HepG2 (cell line): ENCODE data around the gene IL36A. TPM values are rescaled to one million over a fixed set of nuclear protein-coding genes. Genes with fewer than 3 reads are reported as not detected.

Experiments used
- ATAC-seq: fragments of 200-7000 bp; cut with Tn5 transposase; 3 replicates; pipeline ENCODE4 v1.9.1; 2020; ENCODE audit warnings: mild to moderate bottlenecking, moderate library complexity
- BruUV-seq: library from RNA; stranded (reverse); fragments of 400-500 nt; replicated peaks from 2 replicates; lab custom pipeline; 2021; lab: Mats Ljungman, UMichigan
- CTCF ChIA-PET: fragments of 300-600 bp; formaldehyde crosslinking; extraction: SDS; loops from one replicate; lab custom pipeline; 2021; ENCODE audit warnings: low total read pairs, inconsistent platforms, low intra/inter-chr PET ratio; lab: Yijun Ruan, JAX
- POLR2A ChIA-PET: fragments of 350-600 bp; sonication (Branson Sonifier 250); formaldehyde crosslinking; loops from one replicate; lab custom pipeline; 2020; ENCODE audit warnings: antibody characterized with exemption, inconsistent platforms; lab: Yijun Ruan, JAX
- DNase-seq: peaks from one replicate; pipeline ENCODE4 v3.0.0-alpha.2; 2015; ENCODE audit warnings: low spot score
- FAIRE-seq: peaks from 3 replicates; lab custom pipeline; 2011; peaks lifted over from hg19 to GRCh38; lab: Jason Lieb, UNC
- H2AFZ ChIP-seq: one replicate; pipeline ENCODE4 v1.6.1; 2011; ENCODE audit warnings: low read length, inconsistent platforms
- H3K27ac ChIP-seq: fragments of 300-600 bp; 3 replicates; pipeline ENCODE4 v1.8.0; 2011; ENCODE audit warnings: mixed run types, mild to moderate bottlenecking, mixed read lengths, low read length, inconsistent platforms; ENCODE audit not compliant: insufficient read depth; ENCODE audit errors: extremely low read length
- H3K27me3 ChIP-seq, 2 experiments: fragments of 200-600 bp in 1 of 2; 2 replicates in 1 of 2; 3 replicates in 1 of 2; pipeline versions ENCODE4 v1.6.0 to v1.8.0; 2011; ENCODE audit warnings: low read length in 2 of 2, mild to moderate bottlenecking in 2 of 2, moderate library complexity in 2 of 2, inconsistent platforms in 1 of 2; ENCODE audit not compliant: insufficient read depth in 2 of 2, control insufficient read depth in 1 of 2
- H3K36me3 ChIP-seq, 2 experiments: fragments of 200-600 bp in 1 of 2; replicated peaks in 1 of 2; 2 replicates in 1 of 2; 3 replicates in 1 of 2; pipeline versions ENCODE4 v1.5.1 to v1.8.0; 2011; ENCODE audit warnings: low read length in 2 of 2, inconsistent platforms in 1 of 2; ENCODE audit not compliant: insufficient read depth in 2 of 2, control insufficient read depth in 1 of 2
- H3K4me1 ChIP-seq: 2 replicates; pipeline ENCODE4 v1.5.1; 2012; ENCODE audit warnings: low read length, inconsistent platforms; ENCODE audit not compliant: insufficient read depth
- H3K4me2 ChIP-seq: 2 replicates; pipeline ENCODE4 v1.6.0; 2011; ENCODE audit warnings: low read depth, low read length, inconsistent platforms
- H3K4me3 ChIP-seq, 3 experiments: fragments of 200-600 bp in 1 of 3; sonication (generic), shearing (Covaris generic) in 1 of 3; replicated peaks in 1 of 3; 2 replicates each; pipeline ENCODE4 v1.5.1; 2011 to 2016; ENCODE audit warnings: low read length in 3 of 3, inconsistent platforms in 2 of 3, low read depth in 2 of 3, mild to moderate bottlenecking in 2 of 3, control low read depth in 1 of 3, mixed read lengths in 1 of 3; ENCODE audit not compliant: insufficient read depth in 1 of 3
- H3K79me2 ChIP-seq: one replicate; pipeline ENCODE4 v1.6.1; 2011; ENCODE audit warnings: low read length, inconsistent platforms; ENCODE audit not compliant: insufficient read depth
- H3K9ac ChIP-seq: 2 replicates; pipeline ENCODE4 v1.6.0; 2011; ENCODE audit warnings: mild to moderate bottlenecking, low read depth, low read length, inconsistent platforms; ENCODE audit not compliant: insufficient read depth
- H3K9me3 ChIP-seq: 2 replicates; pipeline ENCODE4 v1.5.1; 2012; ENCODE audit warnings: mild to moderate bottlenecking, low read length
- H4K20me1 ChIP-seq: 2 replicates; pipeline ENCODE4 v1.6.0; 2011; ENCODE audit warnings: inconsistent platforms, mild to moderate bottlenecking, low read length, moderate library complexity; ENCODE audit not compliant: insufficient read depth
- FOXC1 ChIP-seq: sonication (generic); formaldehyde crosslinking; IDR thresholded peaks from 2 replicates; pipeline ENCODE4 v1.8.0; 2022; ENCODE audit warnings: mild to moderate bottlenecking, missing genetic modification reagents, borderline replicate concordance
- HNRNPUL1 ChIP-seq: fragments of 200-400 bp; formaldehyde crosslinking; IDR thresholded peaks from 2 replicates; pipeline ENCODE4 v1.6.1; 2017; ENCODE audit warnings: low read depth, mild to moderate bottlenecking, low read length, moderate library complexity
- KAT2B ChIP-seq: fragments of 150-350 bp; IDR thresholded peaks from 2 replicates; pipeline ENCODE4 v1.6.1; 2014; ENCODE audit warnings: low read depth, low read length, borderline replicate concordance
- POLR2A ChIP-seq, 2 experiments: IDR thresholded peaks; 2 replicates each; pipeline ENCODE4 v1.6.1; 2011; ENCODE audit warnings: low read depth in 2 of 2, low read length in 2 of 2, mild to moderate bottlenecking in 1 of 2, moderate library complexity in 1 of 2; ENCODE audit not compliant: insufficient read depth in 1 of 2
- SMAD9 ChIP-seq: sonication (generic); formaldehyde crosslinking; IDR thresholded peaks from 2 replicates; pipeline ENCODE4 v1.5.1; 2020; ENCODE audit warnings: mild to moderate bottlenecking, missing genetic modification reagents
- SNAPC2 ChIP-seq: sonication (generic); formaldehyde crosslinking; IDR thresholded peaks from 2 replicates; pipeline ENCODE4 v1.8.1; 2022; ENCODE audit warnings: mild to moderate bottlenecking, missing genetic modification reagents
- SOX13 ChIP-seq, 3 experiments: fragments of 450-650 bp in 1 of 3; sonication (generic) in 1 of 3; formaldehyde crosslinking in 1 of 3; IDR thresholded peaks in 2 of 3; conservative IDR thresholded peaks in 1 of 3; 2 replicates each; pipeline versions ENCODE4 v1.5.0 to v1.6.1; 2016 to 2020; ENCODE audit warnings: antibody characterized with exemption in 1 of 3, mild to moderate bottlenecking in 1 of 3, missing compliant biosample characterization in 1 of 3, missing genetic modification reagents in 1 of 3, moderate library complexity in 1 of 3
- SYNCRIP ChIP-seq: fragments of 200-400 bp; formaldehyde crosslinking; IDR thresholded peaks from 2 replicates; pipeline ENCODE4 v1.6.1; 2018; ENCODE audit warnings: mild to moderate bottlenecking, low read depth, low read length; ENCODE audit not compliant: insufficient read depth
- ZNF136 ChIP-seq: sonication (generic); formaldehyde crosslinking; IDR thresholded peaks from 2 replicates; pipeline ENCODE4 v1.8.1; 2022; ENCODE audit warnings: low read depth, mild to moderate bottlenecking, moderate library complexity, missing genetic modification reagents
- ZNF383 ChIP-seq: sonication (generic); formaldehyde crosslinking; IDR thresholded peaks from 2 replicates; pipeline ENCODE4 v1.4.0; 2020; ENCODE audit warnings: missing genetic modification reagents, mild to moderate bottlenecking, borderline replicate concordance
- ZNF678 ChIP-seq: sonication (generic); formaldehyde crosslinking; IDR thresholded peaks from 2 replicates; pipeline ENCODE4 v1.4.0; 2020; ENCODE audit warnings: mild to moderate bottlenecking, missing genetic modification reagents
- WGBS: methylation state at CpG from one replicate; pipeline ENCODE4 v1.1.6; 2017; ENCODE audit warnings: low lambda C conversion rate; 5-methylcytosine and 5-hydroxymethylcytosine counted together
- in situ Hi-C: cut with HindIII; loops from 2 replicates; pipeline ENCODE4 v1.10.0; 2017; ENCODE audit warnings: low pct_unique_long_range_greater_than_20kb; ENCODE audit not compliant: extremely low pct_ligation_motif_present
- intact Hi-C: fragments of 100-400 bp; cut with micrococcal nuclease; formaldehyde crosslinking; loops from one replicate; pipeline ENCODE4 v1.10.0; 2022; ENCODE audit not compliant: unreplicated experiment
- polyA plus RNA-seq, 8 experiments: library from polyadenylated mRNA; depleted of rRNA in 3 of 8; stranded (reverse) in 7 of 8; unstranded in 1 of 8; fragments of >200 nt; fragmentation: Illumina TruSeq in 4 of 8; extraction: Trizol in 4 of 8; gene quantifications; 2 replicates each; pipeline versions ENCODE4 v1.2.1 to v1.2.3, GENCODE V29; 2011 to 2016; ENCODE audit warnings: low read depth in 4 of 8, missing spikeins in 1 of 8, mixed read lengths in 1 of 8; ENCODE audit not compliant: insufficient read depth in 1 of 8
- total RNA-seq, 5 experiments: library from RNA; depleted of rRNA; stranded (reverse); fragments of >200 nt; fragmentation: Illumina TruSeq; extraction: Trizol; gene quantifications; 2 replicates each; pipeline ENCODE4 v1.2.3, GENCODE V29; 2016; ENCODE audit warnings: low read depth in 1 of 5
- TF ChIP-seq, protein P1 (sequence below): sonication (generic); formaldehyde crosslinking; conservative IDR thresholded peaks from 2 replicates; pipeline ENCODE4 v1.4.0; 2020; ENCODE audit warnings: mild to moderate bottlenecking, missing genetic modification reagents, moderate library complexity

IL36A gene
- total and polyA plus RNA-seq, 2 of the 13 experiments (the other 11 are each of a cell fraction or from before 2014, with no cell fraction given) = not detected

DNA sequence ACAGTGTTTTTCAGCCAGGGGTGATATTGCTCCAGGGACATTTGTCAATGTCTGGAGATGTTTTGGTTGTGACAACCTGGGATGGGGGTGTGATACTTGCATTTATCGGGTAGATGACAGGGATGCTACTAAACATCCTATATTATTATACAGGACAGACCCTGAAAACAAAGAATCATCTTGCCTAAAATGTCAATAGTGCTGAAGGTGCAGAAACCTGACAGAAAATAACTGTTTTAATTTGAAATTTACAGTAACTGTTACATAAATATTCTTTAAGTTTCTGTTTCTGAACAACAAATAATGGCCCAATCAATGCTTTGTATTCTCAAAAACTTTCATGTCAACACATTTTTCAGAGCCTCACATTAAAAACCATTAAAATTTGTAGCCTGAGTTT, 2.0 kb downstream of the IL36A start (continued):
- TF ChIP-seq ZNF136 (CRISPR knock-in tag) (no peak), SNAPC2 (no peak)

GRCh38 chr2:113009622-113010021, 4.4 kb downstream of the IL36A start:
- Histone ChIP-seq H3K9ac (no peak overlapping the region), H3K4me1 (no peaks in the 10 kb centered on the region), H3K36me3 (no peaks in the 10 kb centered on the region), H3K79me2 (no peaks in the 10 kb centered on the region), H3K27ac (no peak overlapping the region), H2AFZ (no peak overlapping the region), H3K9me3 (no peaks in the 10 kb centered on the region), H3K27me3 (peaks cover 1 to 9% of the 10 kb centered on the region in 2 experiments; a peak in 4 of 5 replicates), H3K4me3 (no peak overlapping the region), H3K4me2 (no peak overlapping the region), H4K20me1 (no peaks in the 10 kb centered on the region)
- 5% methylated on average over 1 of the region's 1 CpG for WGBS
- CTCF ChIA-PET = no interaction called here
- in situ Hi-C loops (no loop called here), intact Hi-C loops (no loop called here)
- DNase-seq = no peak
- no peak for ATAC-seq
- TF ChIP-seq SOX13 (IDR thresholded peaks at IDR 0.05) (no peak), SOX13 (CRISPR knock-in tag; conservative IDR thresholded peaks at IDR 0.05 in 1 of 2, IDR thresholded peaks at IDR 0.05 in 1 of 2) (no peak), SMAD9 (CRISPR knock-in tag) (no peak), KAT2B (no peak)
- no TSS peak for BruUV-seq
- POLR2A ChIA-PET = no interaction called here
- no peak for FAIRE-seq

- Histone ChIP-seq H3K4me1 (no peaks in the 10 kb centered on the region), H3K4me3 (no peak overlapping the region), H3K27me3 (peaks cover 1 to 9% of the 10 kb centered on the region in 2 experiments; a peak in 4 of 5 replicates), H2AFZ (no peak overlapping the region), H4K20me1 (no peaks in the 10 kb centered on the region), H3K79me2 (no peaks in the 10 kb centered on the region), H3K9ac (no peak overlapping the region), H3K4me2 (no peak overlapping the region), H3K36me3 (no peaks in the 10 kb centered on the region), H3K9me3 (no peaks in the 10 kb centered on the region), H3K27ac (no peak overlapping the region)
- 0% methylated on average over 2 of the region's 2 CpGs for WGBS
- BruUV-seq = no TSS peak
- intact Hi-C loops (no loop called here), in situ Hi-C loops (no loop called here)
- no peak for FAIRE-seq
- ChIA-PET POLR2A (no interaction called here), CTCF (no interaction called here)
- ATAC-seq = no peak
- no peak for DNase-seq
- no peak for TF ChIP-seq POLR2A (IDR thresholded peaks at IDR 0.05; ENCODE audit: insufficient read depth in 1 of 2, low read depth in 2 of 2, low read length in 2 of 2)
- TF ChIP-seq, protein P1, sequence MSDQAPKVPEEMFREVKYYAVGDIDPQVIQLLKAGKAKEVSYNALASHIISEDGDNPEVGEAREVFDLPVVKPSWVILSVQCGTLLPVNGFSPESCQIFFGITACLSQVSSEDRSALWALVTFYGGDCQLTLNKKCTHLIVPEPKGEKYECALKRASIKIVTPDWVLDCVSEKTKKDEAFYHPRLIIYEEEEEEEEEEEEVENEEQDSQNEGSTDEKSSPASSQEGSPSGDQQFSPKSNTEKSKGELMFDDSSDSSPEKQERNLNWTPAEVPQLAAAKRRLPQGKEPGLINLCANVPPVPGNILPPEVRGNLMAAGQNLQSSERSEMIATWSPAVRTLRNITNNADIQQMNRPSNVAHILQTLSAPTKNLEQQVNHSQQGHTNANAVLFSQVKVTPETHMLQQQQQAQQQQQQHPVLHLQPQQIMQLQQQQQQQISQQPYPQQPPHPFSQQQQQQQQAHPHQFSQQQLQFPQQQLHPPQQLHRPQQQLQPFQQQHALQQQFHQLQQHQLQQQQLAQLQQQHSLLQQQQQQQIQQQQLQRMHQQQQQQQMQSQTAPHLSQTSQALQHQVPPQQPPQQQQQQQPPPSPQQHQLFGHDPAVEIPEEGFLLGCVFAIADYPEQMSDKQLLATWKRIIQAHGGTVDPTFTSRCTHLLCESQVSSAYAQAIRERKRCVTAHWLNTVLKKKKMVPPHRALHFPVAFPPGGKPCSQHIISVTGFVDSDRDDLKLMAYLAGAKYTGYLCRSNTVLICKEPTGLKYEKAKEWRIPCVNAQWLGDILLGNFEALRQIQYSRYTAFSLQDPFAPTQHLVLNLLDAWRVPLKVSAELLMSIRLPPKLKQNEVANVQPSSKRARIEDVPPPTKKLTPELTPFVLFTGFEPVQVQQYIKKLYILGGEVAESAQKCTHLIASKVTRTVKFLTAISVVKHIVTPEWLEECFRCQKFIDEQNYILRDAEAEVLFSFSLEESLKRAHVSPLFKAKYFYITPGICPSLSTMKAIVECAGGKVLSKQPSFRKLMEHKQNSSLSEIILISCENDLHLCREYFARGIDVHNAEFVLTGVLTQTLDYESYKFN (CRISPR knock-in tag) = no peak
- TF ChIP-seq HNRNPUL1 = no peak
- TF ChIP-seq FOXC1 (CRISPR knock-in tag) = no peak
- TF ChIP-seq SYNCRIP = no peak
- TF ChIP-seq ZNF383 = no peak
- TF ChIP-seq ZNF678 = no peak
Observed at GRCh38 chr2:113010088-113010487, 4.8 kb downstream of the IL36A start.
